ENCODE results near the gene CNTNAP5.

Gene CNTNAP5

DNA sequence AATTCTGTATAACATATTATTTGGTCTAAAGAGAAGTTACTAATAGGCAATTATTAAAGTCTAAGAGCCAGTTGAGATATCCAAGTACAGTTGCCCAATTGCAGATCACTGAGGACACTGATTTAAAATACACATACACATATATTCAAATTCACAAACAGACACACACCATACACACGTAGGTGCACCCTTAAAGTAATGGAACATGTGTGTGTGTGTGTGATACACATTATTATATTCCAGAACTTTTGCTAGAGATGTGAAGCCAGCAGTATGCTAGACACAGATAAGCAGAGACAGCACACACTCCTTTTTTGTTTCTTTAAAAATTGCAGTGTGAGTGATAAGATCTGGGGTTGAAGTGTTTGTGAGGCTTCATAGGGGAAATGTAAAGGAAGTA, 292.5 kb downstream of the CNTNAP5 start:
- POLR2A ChIA-PET, result no interaction called here
- TF ChIP-seq, protein P1, sequence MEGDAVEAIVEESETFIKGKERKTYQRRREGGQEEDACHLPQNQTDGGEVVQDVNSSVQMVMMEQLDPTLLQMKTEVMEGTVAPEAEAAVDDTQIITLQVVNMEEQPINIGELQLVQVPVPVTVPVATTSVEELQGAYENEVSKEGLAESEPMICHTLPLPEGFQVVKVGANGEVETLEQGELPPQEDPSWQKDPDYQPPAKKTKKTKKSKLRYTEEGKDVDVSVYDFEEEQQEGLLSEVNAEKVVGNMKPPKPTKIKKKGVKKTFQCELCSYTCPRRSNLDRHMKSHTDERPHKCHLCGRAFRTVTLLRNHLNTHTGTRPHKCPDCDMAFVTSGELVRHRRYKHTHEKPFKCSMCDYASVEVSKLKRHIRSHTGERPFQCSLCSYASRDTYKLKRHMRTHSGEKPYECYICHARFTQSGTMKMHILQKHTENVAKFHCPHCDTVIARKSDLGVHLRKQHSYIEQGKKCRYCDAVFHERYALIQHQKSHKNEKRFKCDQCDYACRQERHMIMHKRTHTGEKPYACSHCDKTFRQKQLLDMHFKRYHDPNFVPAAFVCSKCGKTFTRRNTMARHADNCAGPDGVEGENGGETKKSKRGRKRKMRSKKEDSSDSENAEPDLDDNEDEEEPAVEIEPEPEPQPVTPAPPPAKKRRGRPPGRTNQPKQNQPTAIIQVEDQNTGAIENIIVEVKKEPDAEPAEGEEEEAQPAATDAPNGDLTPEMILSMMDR (IDR thresholded peaks at IDR 0.05; ENCODE audit: control extremely low read depth, extremely low read depth, low read depth, missing control alignments), result no peak
- no peak for DNase-seq (ENCODE audit: extremely low spot score)
- CTCF ChIA-PET, result interaction anchor here (1.2 to 1.5 kb wide), 3 partner anchors 11 to 28 kb away, joined by 3 to 6 read pairs (median 4); no protein-coding TSS in a partner anchor

DNA sequence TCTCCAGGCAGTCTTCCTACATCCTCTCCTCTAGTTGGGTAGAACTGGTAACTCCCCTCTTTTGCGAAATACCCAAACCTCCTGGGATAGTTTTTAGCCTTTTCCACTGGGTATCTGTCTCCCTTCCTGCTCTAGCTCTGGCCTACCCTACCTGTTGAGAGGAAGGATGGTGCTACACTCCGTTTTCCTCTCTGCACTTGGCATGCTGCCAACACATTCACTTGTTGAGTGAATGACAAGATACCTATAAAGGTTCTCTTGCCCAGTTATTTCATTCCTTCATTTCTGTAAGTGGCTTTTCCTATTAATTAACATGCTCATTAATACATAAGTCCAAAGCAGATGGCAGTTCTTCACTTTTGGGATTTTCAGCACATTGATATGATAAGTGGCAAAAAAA, 293.8 kb downstream of the CNTNAP5 start:
- DNase-seq (ENCODE audit: extremely low spot score), result no peak
- CTCF ChIA-PET, result interaction anchor here (1.3 kb wide), 1 partner anchor 9 kb away, joined by 6 read pairs; no protein-coding TSS in a partner anchor
- POLR2A ChIA-PET, result no interaction called here
- TF ChIP-seq, protein P1 (IDR thresholded peaks at IDR 0.05; ENCODE audit: control extremely low read depth, extremely low read depth, low read depth, missing control alignments), result no peak

DNA sequence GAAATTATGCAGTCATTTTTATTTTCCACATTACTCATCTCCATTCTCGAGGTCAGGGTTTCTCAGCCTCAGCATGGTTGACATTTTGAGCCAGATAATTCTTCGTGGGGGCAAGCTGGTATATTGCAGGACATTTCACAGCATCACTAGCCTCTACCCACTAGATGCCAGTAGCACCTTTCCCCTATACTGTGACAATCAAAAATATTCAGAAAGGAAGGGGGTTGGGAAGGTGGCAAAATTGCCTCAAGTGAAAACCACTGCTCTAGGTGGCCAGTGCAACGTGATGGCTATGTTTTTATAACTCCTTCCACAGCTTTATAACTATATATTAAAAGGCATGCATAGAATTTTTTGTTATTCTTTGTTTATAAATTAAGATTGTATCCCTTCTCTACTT, 294.5 kb downstream of the CNTNAP5 start:
- TF ChIP-seq, protein P1 (IDR thresholded peaks at IDR 0.05; ENCODE audit: control extremely low read depth, extremely low read depth, low read depth, missing control alignments), result no peak
- CTCF ChIA-PET, result no interaction called here
- no peak for DNase-seq (ENCODE audit: extremely low spot score)
- POLR2A ChIA-PET, result no interaction called here

DNA sequence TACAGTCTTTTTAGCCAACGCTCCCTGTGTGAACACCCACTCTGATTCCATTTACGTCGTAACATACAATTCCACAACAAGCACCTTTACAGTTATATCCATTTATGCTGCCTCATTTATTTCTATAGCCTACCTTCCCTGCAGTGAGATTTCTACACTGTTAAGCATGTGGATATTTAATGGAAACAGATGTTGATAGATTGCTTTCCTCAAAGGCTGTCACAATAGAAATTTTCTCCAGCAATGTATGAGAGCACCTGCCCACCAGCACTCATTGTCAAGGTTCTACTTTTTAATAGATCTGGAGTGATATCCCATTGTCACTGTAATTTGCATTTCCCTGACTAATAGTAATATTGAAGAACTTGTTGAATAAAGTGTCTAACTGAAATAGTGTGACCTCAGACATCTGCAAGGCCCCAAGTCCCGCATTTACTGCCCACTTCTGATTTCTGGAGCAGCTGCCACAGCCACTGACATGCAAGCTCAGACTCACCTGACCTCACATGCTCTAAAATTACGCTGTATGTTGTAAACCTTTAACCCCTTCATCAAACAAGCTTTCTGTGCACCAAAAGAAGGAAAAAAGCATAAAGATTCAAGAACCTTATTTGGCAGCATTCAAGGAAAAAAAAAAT, 295.1 kb downstream of the CNTNAP5 start:
- CTCF ChIA-PET, result no interaction called here
- POLR2A ChIA-PET, result no interaction called here
- no peak for DNase-seq (ENCODE audit: extremely low spot score)
- TF ChIP-seq, protein P1 (IDR thresholded peaks at IDR 0.05; ENCODE audit: control extremely low read depth, extremely low read depth, low read depth, missing control alignments), result no peak

DNA sequence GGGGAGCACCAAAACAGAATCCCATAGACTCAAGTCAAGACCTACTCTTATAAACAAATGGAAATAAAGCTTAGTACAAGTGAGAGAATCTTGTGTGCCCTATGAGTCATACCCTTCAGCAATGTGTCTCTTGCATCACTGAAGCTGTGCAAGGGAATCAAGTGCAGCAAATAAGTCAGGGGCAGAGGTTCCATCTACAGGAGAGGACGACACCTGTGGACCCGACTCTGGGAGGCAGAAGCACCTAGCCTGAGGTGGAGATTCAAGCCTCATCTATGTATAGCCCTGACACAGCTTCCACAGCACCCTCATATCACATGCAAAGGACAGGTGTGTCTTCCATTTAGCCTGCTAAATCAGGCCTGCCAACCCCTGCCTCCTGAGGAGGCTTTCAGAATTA, 298.2 kb downstream of the CNTNAP5 start:
- TF ChIP-seq, protein P1 (IDR thresholded peaks at IDR 0.05; ENCODE audit: control extremely low read depth, extremely low read depth, low read depth, missing control alignments), result no peak
- POLR2A ChIA-PET, result no interaction called here
- CTCF ChIA-PET, result no interaction called here

DNA sequence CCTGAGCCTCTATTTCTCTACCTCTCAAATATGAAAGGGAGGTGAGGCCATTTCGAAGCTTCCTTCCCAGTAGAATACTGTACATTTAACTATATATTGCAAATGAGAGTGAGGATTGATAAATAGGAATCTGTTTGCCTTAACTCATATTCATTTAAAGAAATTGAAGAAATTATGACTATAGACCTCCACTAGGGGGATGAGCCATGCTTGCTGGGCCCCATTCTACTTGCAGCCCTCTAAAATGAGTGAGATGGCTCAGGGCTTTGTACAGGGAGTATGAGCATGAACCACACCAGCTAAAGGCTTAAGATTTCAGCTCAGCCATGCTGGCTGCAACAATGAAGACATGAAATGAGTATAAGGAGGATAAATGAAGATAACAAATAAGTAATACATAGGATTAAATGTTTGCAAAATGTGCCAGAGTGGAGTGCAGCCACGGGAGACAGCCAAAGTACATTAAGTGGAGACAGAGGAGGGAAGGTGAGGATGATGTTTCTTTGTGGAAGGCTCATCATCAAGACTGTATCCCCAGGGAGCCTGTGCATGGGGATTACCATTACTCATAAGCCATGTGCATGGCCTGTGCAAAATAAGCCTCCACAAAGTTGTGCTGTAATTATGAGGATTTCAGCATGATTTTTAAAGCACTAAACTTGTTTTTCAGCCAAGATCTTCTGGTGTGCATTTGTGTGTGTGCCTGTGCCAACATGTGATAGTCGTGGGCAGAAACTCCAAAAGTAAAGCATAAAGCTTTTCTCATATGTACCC, 300.8 kb downstream of the CNTNAP5 start:
- DNase-seq (ENCODE audit: extremely low spot score), result no peak
- ChIA-PET POLR2A (no interaction called here), CTCF (no interaction called here)
- TF ChIP-seq, protein P1 (IDR thresholded peaks at IDR 0.05; ENCODE audit: control extremely low read depth, extremely low read depth, low read depth, missing control alignments), result no peak

More for the DNA sequence above, 298.2 kb downstream of the CNTNAP5 start:
- no peak for DNase-seq (ENCODE audit: extremely low spot score)

Data from GM10248 (cell line).